Activated T-cell treated with anti-CD3 and anti-CD28 coated beads, Interleukin-2, amount 50 U/mL, for 4 hours (primary cell): ENCODE results near the gene FN3K. TPM values are rescaled to one million over a fixed set of nuclear protein-coding genes. Genes with fewer than 3 reads are reported as not detected.

Experiments
- total RNA-seq, 3 donors: library from RNA; stranded (reverse); gene quantifications; one replicate each; pipeline ENCODE4 v1.2.1, GENCODE V29; 2021

FN3K gene
- total RNA-seq, 3 donors from 2014 or later = 0.79 to 1.3 (median 1.0) TPM

Other genes starting within 250 kb of the FN3K start
- gene FOXK2, start 215.9 kb upstream of the FN3K start, total RNA-seq = 10 to 100 TPM; 73.6 to 78.5 (median 75.9) TPM
- 10 to 100 TPM; 47.1 to 52.5 (median 47.4) TPM for gene WDR45B, start 87.2 kb upstream of the FN3K start, total RNA-seq
- 1 to 10 TPM; 3.8 to 4.8 (median 4.1) TPM for gene RAB40B, start 36.9 kb upstream of the FN3K start, total RNA-seq
- 10 to 100 TPM; 34.9 to 43.8 (median 36.0) TPM for gene FN3KRP, start 18.9 kb upstream of the FN3K start, total RNA-seq
- gene TBCD, start 16.4 kb downstream of the FN3K start, total RNA-seq = 10 to 100 TPM; 63.5 to 76.7 (median 66.1) TPM
- gene ZNF750, start 104.4 kb downstream of the FN3K start, total RNA-seq = not detected